Lung microvascular endothelial cell (primary cell): ENCODE measurements around the gene SPTSSB. TPM values are rescaled to one million over a fixed set of nuclear protein-coding genes. Genes with fewer than 3 reads are reported as not detected.

ENCODE experiments used
- DNase-seq, 2 donors: peaks; one replicate each; pipeline versions ENCODE4 v3.0.0 to v3.0.0-alpha.2; 2010; ENCODE audit warnings: low read depth in 2 of 2
- total RNA-seq: library from RNA; depleted of rRNA; stranded (reverse); fragments of >200 nt; gene quantifications from 2 replicates; pipeline ENCODE4 v1.2.1, GENCODE V29; 2014

The SPTSSB gene
- total RNA-seq, 1 donor from 2014 or later: not detected

GRCh38 chr3:161392853-161393252 lies 21.5 kb upstream of the SPTSSB start:
- DNase-seq: no peak

GRCh38 chr3:161390200-161390599 lies 18.9 kb upstream of the SPTSSB start:
- no peak for DNase-seq

GRCh38 chr3:161389445-161390035 lies 18.2 kb upstream of the SPTSSB start:
- DNase-seq: no peak

GRCh38 chr3:161388855-161389254 lies 17.5 kb upstream of the SPTSSB start:
- no peak for DNase-seq

- no peak for DNase-seq
Observed at GRCh38 chr3:161386991-161387770, 15.9 kb upstream of the SPTSSB start.

- DNase-seq: peak; percentile 7 to 17
Observed at GRCh38 chr3:161372321-161373260, 1.3 kb upstream of the SPTSSB start.

- no peak for DNase-seq
Observed at GRCh38 chr3:161369531-161369930, 1.8 kb downstream of the SPTSSB start.

GRCh38 chr3:161366094-161366493 lies 5.2 kb downstream of the SPTSSB start:
- no peak for DNase-seq

- DNase-seq: no peak
Observed at GRCh38 chr3:161358488-161358887, 12.8 kb downstream of the SPTSSB start.

- no peak for DNase-seq
Observed at GRCh38 chr3:161356287-161356686, 15.0 kb downstream of the SPTSSB start.

GRCh38 chr3:161355508-161355907 lies 15.8 kb downstream of the SPTSSB start:
- no peak for DNase-seq

- no peak for DNase-seq
Observed at GRCh38 chr3:161354554-161354953, 16.8 kb downstream of the SPTSSB start.

GRCh38 chr3:161351330-161351729 lies 20.0 kb downstream of the SPTSSB start:
- DNase-seq: peak in 1 of 2 donors; percentile 1

- DNase-seq: no peak
Observed at GRCh38 chr3:161350916-161351315, 20.4 kb downstream of the SPTSSB start.

- peak in 1 of 2 donors; percentile 69 for DNase-seq
Observed at GRCh38 chr3:161349529-161350312, 21.6 kb downstream of the SPTSSB start.

- DNase-seq: no peak
Observed at GRCh38 chr3:161348796-161349400, 22.4 kb downstream of the SPTSSB start.

GRCh38 chr3:161347726-161348125 lies 23.6 kb downstream of the SPTSSB start:
- DNase-seq: no peak

GRCh38 chr3:161345023-161345422 lies 26.3 kb downstream of the SPTSSB start:
- no peak for DNase-seq

GRCh38 chr3:161343986-161344385 lies 27.3 kb downstream of the SPTSSB start:
- no peak for DNase-seq

GRCh38 chr3:161343540-161343939 lies 27.8 kb downstream of the SPTSSB start:
- DNase-seq: no peak

- DNase-seq: no peak
Observed at GRCh38 chr3:161342629-161343028, 28.7 kb downstream of the SPTSSB start.
